Measurements from ENCODE around the gene FGF14.

The FGF14 gene

DNA sequence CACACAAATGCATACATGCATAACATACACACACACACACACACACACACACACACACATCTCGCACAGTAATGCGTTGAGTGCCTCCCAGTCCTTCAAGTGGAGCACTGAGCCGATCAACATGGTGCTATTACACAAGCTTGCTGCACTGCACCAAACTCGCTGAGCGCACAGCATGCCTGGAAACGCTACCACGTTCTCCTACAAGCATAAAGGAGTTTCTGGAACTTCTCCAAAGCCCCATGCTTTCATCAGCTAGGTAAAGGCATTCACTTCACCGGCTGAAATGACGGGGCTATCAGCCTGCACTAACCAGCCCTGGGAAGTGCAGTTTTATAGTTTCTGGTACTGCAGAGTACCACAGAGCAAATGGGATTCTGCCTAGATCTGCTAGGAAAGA is 92.7 kb downstream of the FGF14 start:
- no peak for DNase-seq

DNA sequence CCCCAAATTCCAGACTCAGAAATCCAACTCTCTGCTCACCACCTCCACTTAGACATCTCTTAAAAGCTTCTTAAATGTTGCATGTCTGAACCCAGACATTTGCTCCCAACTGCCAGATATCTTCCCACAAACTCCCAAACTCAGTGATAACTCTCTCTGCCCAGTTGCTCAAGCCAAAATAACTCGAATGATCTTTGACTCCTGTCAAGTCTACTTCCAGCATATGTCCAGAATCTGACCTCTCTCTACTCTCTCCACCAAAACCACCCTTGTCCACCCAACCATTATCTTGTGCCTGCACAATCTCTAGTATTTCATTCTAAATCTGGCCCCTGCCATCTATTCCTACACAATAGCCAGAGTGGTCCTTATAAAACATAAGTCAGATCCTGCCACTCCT is 99.3 kb downstream of the FGF14 start:
- DNase-seq, result no peak

DNA sequence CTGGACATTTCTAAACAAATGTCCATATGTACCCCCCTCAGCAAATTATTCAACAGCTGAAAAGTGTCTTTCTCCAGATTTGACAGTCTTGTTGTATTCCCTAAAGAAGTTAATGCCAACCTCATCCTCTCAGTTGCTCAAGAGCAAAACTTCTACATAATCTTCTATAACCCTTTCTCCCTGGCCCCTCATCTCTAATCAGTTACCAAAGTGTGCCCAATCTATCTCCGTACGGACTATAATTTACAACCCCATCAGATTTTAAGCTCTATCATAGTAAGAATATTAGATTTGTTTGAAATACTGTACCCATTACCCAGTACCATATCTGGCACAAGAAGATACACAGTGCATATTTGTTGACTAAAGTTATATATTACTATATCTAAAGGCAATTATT is 101.5 kb downstream of the FGF14 start:
- DNase-seq, result no peak

DNA sequence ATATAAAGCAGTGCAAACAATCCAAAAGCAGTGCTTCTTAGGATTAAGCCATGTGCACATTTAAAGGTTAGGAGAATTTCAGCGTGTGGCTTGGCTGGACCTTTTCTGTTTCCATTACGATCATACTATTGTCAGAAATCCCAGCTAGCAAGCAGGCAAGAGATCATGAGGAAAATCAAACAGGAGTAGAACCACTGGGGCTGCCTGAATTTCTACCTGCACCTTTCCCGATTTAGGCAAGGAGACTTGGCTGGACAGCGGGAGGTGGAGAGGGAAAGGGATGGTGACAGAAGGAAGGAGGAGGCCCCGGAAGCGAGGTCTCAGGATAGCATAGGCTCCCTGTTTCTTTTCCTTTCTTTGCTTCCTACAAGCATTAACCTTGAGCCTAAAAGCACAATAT is 102.5 kb downstream of the FGF14 start:
- no peak for DNase-seq

DNA sequence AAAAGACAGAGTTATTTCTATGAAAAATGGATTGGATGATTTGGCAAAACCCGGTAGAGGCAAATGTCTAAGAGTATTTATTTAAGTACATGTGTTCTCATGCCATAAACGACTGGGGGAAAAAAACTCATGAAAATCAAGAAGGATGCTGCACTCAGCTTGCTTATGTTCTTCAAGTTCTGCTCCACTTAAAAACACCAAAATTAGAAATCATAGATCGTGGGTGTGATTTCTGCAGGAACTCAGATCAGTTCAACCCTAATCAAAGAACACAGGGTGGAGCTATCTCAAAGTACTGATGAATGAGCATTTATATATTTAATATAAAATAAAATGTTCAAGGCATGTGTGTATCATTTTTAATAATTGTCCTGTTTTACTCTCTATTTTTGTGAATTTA is 103.8 kb downstream of the FGF14 start:
- DNase-seq, result no peak

DNA sequence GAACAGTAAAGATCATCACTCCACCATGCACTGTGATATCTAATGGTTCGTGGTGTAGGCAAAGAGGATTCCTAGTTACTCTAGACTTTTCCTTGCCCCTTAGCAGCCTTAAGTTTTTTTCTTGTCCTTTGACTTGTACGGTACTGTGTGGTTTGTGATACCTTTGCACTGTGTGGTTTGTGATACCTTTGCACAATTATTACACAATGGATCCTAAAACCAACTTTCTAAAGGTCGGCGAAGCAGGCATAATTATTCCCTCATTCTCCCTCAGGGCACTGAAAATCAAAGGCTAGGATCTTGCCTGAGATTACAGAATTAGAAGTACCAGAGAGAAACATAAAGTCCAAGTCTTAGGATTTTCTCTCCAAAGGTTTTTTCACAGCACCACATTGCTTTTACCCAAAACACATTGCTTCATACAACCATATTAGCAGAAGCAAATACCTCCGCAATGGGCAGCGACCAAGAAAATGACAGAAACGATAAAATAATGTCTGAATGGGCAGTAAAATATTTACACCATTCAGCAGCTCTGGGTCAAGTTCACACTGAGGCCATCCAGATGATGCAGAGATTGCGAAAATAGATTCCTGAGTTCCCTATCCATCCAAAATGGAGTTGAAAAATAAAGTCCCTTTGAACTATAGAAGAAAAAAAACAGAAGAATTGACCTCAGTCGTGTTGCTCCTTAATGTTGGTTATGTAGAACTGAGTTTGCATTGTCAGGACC is 106.4 kb downstream of the FGF14 start:
- DNase-seq, result no peak

DNA sequence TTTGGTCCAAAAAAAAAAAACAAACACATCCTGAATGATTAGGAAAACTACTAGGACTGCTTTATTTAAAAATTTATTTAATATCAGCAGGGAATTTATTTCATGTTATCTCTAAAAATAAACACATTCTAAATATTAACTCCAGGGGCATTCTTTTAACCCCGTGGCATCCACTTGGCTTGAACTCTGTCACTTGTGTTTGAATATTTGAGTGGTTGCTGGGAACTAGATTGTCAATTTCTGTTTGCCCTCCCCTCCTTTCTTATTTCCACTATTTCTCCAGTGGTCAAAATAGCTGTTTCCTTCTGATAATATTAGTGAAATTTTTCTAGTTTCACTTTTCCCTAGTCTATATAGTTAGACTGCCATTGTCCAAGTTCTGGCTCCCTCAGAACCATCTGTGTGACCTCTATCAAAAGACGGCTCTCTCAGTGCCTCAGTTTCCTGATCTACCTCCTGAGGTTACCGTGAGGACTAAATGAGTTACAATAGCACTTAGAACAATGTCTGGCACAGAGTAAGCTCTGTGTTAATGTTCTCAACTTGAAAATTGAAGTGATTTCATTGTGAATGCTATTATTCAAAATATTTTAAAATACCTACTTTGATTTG is 107.3 kb downstream of the FGF14 start:
- no peak for DNase-seq

DNA sequence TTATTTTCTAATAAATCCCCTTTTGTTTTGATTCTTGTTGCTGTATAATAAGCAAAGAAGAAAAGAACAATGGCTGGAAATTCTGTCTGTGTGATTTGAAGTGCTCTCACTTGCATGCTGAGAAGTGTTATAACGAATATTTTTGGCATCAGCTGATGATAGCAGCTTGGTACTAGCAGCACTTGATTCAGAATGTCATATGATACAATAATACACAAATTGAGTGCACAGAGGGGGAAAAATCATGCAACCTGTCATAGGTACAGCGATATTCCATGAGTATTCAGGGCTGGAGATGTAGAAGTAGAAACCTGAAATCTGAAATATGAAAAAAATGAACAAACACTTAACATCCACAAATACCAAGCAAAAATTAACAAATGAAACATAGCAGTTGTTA is 108.1 kb downstream of the FGF14 start:
- no peak for DNase-seq

DNA sequence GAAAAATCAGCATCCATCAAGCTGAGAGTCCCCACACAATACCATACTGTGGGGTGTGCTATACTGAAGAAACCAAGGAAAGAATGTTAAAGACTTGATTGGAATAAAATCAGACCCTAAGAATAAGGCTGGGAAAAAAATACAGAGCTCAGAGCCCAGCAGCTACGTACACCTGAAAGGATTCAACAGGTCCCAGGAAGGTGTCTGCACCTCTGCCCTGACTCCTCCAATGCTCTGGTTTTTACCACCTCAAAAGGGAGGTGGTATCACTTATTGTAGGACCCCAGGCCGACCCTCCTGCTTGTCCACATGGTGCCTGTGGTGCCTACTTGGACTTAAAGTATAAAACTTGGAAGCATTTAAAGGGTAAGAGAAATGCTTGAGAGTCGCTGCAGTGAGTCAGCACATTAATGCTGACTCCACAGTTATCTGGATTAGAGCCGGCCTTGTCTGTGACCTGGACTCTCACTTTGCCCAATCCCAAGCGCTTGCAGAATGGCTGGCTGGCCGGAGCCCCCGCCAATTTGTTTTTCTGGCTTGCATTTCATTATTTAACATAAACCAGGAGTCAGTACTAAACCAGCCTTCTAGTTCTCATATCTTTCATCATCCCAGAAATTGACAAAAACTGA is 110.1 kb downstream of the FGF14 start:
- no peak for DNase-seq

DNA sequence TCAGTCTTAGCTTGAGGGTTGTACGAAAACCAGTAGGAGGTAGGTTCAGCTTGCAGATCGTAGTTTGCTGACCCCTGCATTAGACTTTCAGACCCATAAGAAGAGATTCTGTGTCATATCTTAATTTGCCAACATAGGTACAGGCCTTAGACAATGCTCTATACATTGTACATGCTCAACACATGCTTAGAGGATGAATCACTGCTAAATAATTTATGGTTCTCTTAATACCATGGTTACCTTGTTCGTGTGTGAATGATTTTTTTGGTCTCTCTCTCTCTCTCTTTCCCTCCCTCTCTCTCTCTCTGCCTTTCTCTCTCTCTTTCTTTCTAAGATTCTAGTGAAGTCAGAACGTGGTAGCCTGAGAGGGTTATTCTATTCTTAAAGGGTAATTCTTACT is 112.2 kb downstream of the FGF14 start:
- DNase-seq, result no peak

DNA sequence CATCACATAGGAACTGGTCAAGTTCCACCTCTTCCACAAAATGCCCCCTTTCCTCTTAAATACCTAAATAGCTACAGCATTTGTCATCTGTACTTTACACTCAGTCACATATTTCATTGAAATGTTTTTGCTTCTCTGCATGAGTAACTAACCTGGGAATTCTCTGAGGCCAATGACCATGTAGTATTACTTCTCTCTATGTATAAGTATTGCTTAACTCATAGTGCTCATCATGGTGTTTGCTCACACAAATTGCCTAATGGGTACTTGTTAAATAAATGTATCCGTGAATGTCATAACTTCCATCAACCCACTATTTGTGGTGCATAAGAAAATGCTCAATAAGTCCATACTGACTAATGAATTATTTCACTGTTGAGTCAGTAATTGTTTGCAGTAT is 115.5 kb downstream of the FGF14 start:
- no peak for DNase-seq

DNA sequence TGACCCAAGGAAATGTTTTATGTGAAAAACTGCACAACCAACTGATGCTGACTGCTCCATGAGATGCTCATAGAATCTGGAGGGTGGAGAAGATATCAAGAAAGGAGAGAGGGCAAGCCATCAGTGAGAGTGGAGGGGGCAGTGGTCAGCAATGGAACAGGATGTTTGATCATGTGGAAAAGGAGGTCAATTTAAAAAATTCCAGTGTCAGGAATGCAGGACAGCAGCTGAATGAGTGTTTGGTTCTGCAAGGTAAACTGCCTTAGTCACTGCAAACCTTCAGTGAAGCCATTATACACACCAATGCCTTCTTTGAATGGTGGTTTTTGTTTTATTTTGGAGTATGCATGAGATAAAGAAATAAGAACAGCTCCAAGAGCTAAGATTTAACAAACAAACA is 121.5 kb downstream of the FGF14 start:
- no peak for DNase-seq

DNA sequence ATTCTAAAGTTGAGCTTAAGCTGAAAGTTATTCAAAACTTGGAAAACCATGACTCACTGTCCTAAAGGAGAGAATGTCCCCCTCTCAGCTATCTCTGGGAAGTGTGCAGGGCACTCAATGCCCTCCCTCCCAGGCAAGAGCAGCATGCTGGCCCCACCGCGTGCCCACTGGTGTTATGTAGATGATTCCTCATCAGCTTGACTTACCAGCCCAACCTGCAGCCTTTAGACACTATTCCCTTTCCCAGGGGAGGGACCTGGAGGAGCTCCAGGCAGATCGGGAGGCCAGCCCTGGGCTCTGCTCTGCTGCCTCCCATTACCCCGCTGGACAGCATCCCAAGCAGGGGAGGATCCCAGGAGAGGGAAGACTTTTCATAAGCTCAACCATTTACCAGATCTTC is 124.6 kb downstream of the FGF14 start:
- no peak for DNase-seq

DNA sequence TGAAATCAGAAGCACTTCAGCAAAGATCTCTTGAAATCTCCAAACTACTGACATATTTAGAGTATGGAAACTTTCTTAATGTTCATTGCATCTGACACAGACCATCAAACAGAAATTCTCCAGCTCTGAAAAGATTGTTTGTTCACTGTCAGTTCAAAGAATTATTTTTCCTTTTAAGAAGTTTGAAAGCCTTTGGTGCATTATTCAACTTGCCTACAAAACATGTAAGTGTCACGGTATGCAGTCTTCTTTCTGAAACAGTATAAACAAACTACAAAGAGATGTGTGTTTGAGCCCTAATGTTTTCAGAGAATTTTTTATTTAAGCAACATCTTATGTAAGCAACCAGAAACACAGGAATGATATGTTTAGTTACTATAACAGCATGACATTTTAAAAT is 125.4 kb downstream of the FGF14 start:
- no peak for DNase-seq

DNA sequence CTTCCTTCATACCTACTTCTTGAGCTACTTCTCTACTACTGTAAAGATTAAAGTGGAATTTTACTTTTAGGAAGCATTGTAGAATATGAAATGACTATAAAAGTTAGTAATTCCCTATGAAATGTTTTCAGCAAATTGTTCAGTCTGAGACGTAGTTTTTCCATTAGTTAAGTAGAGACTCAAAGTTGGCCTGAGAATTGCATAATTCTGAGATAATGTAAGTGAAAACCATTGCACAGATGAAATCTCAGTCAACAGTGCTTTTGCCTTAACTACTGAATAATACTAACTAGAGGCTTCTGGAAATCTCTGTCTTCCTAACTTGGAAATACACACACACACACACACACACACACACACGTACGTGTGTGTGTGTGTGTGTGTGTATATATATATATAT is 125.9 kb downstream of the FGF14 start:
- no peak for DNase-seq

DNA sequence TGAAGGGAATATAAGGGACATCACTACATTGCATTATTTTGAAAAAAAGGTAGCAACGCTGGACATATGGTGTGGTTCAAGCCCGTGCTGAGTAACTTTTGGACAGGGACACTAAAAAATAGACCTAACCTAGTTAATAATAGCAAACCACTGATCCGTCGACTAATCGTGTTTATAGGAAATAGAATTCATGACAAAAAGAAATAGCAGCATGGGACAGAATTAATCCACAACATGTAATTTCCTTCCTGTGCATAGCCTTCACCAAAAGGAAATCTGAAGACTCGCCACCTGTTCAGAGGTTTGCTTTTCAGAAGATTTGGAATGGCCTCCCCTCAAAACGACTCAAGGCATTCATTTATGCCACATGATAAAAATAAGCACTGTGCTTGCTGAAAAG is 128.7 kb downstream of the FGF14 start:
- no peak for DNase-seq

DNA sequence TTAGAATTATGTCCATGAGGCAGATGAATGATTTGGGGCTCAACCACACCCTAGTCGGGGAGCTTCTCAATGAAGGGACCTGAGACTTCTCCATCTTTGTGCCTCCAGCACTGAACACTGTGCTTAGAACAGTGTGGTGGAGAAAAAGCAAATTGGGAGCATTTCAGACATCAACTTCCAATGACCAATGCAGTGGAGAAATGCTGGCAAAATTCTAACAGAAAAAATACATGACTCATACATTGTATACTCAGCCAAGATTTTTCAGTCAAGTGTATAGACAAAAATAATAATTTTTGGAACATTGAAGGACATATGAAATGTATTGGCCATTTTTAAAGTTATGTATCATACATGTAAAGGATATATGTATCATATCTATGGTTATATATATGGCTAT is 134.7 kb downstream of the FGF14 start:
- no peak for DNase-seq

DNA sequence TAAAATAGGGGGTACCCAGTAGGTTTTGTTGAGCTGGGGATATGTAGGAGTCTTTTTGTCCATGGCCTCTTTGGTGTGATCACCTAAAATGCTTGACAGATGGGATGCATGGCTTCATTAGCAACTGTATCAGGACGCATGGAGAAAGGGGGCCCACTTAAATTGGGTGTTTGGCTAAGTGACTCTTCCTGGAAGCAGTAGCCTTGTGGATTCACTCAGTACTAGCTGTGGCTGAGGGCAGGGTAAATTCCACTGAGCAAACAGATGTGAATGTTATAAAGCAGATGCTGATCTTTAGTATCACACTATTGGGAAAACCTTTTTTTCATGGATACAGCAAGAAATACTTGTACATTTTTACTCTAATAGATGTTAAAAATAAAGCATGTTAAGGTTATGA is 140.0 kb downstream of the FGF14 start:
- no peak for DNase-seq

DNA sequence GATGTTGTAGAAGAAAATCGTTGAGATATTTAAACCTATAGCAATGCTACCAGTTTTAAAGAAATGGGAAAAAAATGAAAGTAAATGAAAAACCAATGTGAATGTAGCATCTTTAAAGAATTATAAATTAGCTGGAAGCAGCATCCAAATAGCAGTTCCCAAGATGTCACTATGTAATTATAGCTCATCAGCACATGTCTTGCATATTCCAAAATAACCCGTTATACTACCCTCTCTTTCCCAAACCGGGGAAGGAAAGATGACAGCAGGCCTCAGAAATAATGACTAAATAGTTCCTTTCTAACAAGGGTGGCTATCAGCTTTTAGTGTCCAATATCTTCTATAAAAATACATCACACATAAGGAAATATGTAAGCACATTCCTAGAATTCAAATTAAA is 140.5 kb downstream of the FGF14 start:
- DNase-seq, result no peak

DNA sequence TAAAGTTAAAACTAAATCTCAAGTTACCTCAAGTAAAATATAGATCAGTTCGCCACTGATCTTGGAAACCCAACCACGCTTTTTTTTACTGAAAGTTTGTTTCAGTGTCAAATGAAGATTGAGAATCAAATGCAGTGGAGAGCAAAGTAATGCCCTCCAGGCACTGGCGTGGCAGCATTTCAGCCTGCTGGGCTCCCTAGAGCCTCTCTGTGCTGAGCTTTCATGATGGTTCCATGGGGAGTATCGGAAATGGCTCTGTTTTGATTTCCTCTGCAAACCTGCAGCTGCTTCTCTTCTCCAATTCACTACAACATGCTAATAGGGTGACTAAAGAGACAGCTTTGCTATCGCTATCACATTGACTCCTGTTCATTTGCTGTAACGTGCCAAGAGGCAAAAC is 141.6 kb downstream of the FGF14 start:
- no peak for DNase-seq

DNA sequence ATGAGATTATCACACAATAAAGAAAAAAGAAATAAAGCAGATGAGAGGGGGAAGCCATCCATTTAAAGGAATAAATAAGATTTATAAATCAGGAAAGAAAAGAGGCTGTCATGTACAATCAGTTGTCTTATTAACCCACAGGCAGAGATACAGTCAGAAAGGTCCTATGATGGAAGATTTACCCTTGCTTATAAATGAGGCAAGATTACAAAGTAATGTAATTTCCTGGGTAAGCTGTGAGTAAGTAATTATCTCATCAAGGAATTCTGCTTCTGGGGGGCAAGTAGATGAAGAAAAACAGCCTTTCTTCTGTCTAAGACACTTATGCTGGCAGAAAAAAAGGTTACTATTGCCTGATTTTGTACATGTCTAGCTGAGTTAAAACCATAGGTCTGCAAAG is 146.4 kb downstream of the FGF14 start:
- no peak for DNase-seq

DNA sequence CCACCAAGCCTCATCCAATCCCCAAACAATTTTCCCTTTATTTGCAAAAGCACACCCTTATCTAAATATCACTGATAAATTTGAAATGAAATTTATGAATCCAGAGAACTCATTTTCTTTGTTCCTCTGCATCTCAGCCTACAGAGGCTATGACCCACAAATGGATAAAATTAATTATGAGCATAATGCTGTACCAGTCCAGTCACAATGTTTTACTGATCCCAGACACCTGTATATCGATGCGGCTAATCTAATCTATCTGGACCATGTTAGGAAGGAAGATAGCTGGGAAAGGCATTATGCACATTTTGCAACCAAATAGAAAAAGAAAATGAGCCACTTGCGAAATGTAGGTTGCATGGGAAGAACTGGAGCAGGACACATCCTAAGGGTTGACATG is 150.0 kb downstream of the FGF14 start:
- DNase-seq, result no peak

DNA sequence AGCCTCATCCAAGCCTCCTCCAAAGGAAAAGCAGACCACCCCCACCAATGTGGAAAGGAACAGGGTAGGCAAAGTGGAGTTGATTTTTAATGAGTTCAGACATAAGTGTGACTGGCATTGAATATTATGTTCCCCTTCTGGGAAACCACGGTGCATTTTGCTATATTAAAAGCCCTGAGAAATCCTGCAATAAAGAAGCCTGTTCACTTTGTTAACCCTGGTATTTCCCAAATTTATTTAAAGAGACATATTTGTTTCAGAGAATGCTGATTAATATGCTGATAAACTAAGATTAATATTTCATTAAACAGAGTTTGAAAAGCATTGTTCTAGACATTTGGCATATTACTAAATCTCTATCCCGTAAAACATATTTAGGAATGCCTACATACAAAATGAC is 151.4 kb downstream of the FGF14 start:
- no peak for DNase-seq

DNA sequence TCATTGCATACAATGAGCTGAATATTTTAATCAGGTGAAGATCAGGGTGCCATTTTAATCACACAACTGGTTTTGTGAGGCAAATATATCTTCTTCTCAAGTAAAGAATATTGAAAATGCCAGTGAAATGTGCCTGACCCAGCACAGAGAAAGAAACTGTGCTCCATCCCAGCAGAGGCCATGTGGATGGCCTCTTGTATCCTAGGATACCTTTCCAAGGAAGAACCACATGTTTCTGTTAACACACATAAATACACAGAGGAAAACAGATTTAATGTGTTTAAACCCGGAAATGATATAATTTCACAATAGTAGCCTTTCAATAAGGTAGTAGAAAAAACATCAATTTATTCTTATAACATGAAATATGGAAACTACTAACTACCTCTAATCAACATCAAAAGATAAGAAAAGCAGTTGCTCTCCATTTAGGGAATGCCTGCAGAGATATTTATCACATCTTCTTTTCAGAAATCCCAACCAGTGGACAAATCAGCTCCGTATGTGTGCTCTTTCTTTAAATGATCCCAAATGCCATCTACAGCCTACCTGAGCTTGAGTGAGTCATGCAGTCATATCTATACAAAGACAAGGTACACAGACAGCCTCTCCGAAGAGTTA is 157.1 kb downstream of the FGF14 start:
- no peak for DNase-seq

Measured in activated naive CD4-positive, alpha-beta T cell (primary cell).